Heart right ventricle (tissue), 16 donors: ENCODE results near the gene ITGBL1. TPM values are rescaled to one million over a fixed set of nuclear protein-coding genes. Genes with fewer than 3 reads are reported as not detected.
A peak's percentile ranks its signal among the peaks of the same experiment; 100 is the strongest.

Experiments
- ATAC-seq, 8 donors: fragments of 200-7000 bp; cut with Tn5 transposase; one replicate each; pipeline ENCODE4 v1.9.1; 2020; ENCODE audit warnings: mild to moderate bottlenecking in 8 of 8, moderate library complexity in 8 of 8, moderate number of reproducible peaks in 1 of 8
- DNase-seq, 2 donors: peaks; one replicate each; pipeline ENCODE4 v3.0.0-alpha.2; 2020
- H3K27ac ChIP-seq, 10 donors: fragments of 200-600 bp; sonication (generic) in 2 of 10; one replicate each; pipeline versions ENCODE4 v1.5.0 to v1.8.0; 2020 to 2022; ENCODE audit warnings: mild to moderate bottlenecking in 3 of 10
- H3K27me3 ChIP-seq, 7 donors: fragments of 200-600 bp; one replicate each; pipeline ENCODE4 v1.8.0; 2021 to 2022; ENCODE audit warnings: mild to moderate bottlenecking in 2 of 7
- H3K36me3 ChIP-seq, 9 donors: fragments of 200-600 bp; sonication (generic) in 1 of 9; one replicate each; pipeline versions ENCODE4 v1.5.0 to v1.8.0; 2020 to 2022; ENCODE audit warnings: mild to moderate bottlenecking in 2 of 9
- H3K4me1 ChIP-seq, 9 donors: fragments of 200-600 bp; sonication (generic) in 1 of 9; one replicate each; pipeline versions ENCODE4 v1.5.0 to v1.8.0; 2020 to 2022; ENCODE audit warnings: mild to moderate bottlenecking in 4 of 9
- H3K4me3 ChIP-seq, 10 donors: fragments of 200-600 bp; sonication (generic) in 2 of 10; one replicate each; pipeline versions ENCODE4 v1.5.0 to v1.8.0; 2020 to 2022; ENCODE audit warnings: mild to moderate bottlenecking in 7 of 10, moderate library complexity in 2 of 10
- H3K9me3 ChIP-seq, 11 donors: fragments of 200-600 bp in 10 of 11; sonication (generic) in 2 of 11; one replicate each; pipeline versions ENCODE4 v1.5.0 to v1.8.0; 2013 to 2022; ENCODE audit warnings: mild to moderate bottlenecking in 2 of 11, control low read depth in 1 of 11, moderate library complexity in 1 of 11
- WGBS, 2 donors: extraction: QIAGEN DNeasy Blood & Tissue Kit; methylation state at CpG; one replicate each; pipeline ENCODE4 v1.1.7; 2013; ENCODE audit warnings: inconsistent platforms in 1 of 2; 5-methylcytosine and 5-hydroxymethylcytosine counted together
- intact Hi-C, 10 donors: fragments of 100-400 bp; cut with DNase I; formaldehyde crosslinking; loops; one replicate each; pipeline versions ENCODE4 v1.11.1 to v1.14.2; 2022
- long read RNA-seq, 3 donors: library from polyadenylated mRNA; unstranded; transcript quantifications; one replicate each; pipeline ENCODE4 v2.0.0, GENCODE V29; 2020 to 2021
- polyA plus RNA-seq, 2 donors: library from polyadenylated mRNA; stranded (reverse); fragments of 200-250 nt; gene quantifications; one replicate each; pipeline ENCODE4 v1.2.3, GENCODE V29; 2013
- total RNA-seq, 10 donors: library from RNA; stranded (reverse); fragmentation: NEBNext Ultra II Directional in 3 of 10; extraction: Animal tissue kit (Norgen Biotek cat#: 25700) in 3 of 10; gene quantifications; one replicate each; pipeline versions ENCODE4 v1.2.1 to v1.2.4, GENCODE V29; 2021 to 2023
- TF ChIP-seq, protein P1 (sequence below), 9 donors: fragments of 200-600 bp; sonication (generic) in 2 of 9; IDR thresholded peaks; one replicate each; pipeline versions ENCODE4 v1.5.0 to v1.8.0; 2021 to 2022; ENCODE audit warnings: antibody characterized with exemption in 9 of 9, mild to moderate bottlenecking in 5 of 9, moderate library complexity in 1 of 9
- donor health status: Arrhythmogenic right ventricular cardiomyopathy.
- donor health status: ischemic (EF 13 %, LVEDD 7.1; RV severe dilation, severe dysfunction).
- donor health status: healthy with polysubstance abuse.
- donor health status: DM: no; HTN: yes; CAD: no.
- donor health status: DM: no; HTN: no; CAD: no.
- donor health status: ischemic (EF 25% LVEDD 6.9; RV normal size, moderate dysfunction).
- donor health status: ischemic (EF 25% LVEDD 5.7; RV mildly dilated, moderate dysfunction).
- donor health status: healthy.
- donor health status: DM: yes; HTN: yes; CAD: no.
- donor health status: Ischemic cardiomyopathy.
- donor health status: ischemic (EF 35%, LVEDD 5.7; RV mildly dilated, moderate dysfunction).
- donor health status: nonischemic (EF 11% LVEDD 7.7; RV severe dilation, severe dysfunction).
- donor health status: DM: yes; HTN: yes; CAD: no.
- donor health status: PGD.
- donor health status: ischemic (EF 29% LVEDD 5.4; RV normal size, mild dysfunction).
- donor health status: nonischemic (EF 23%, LVEDD 6.1; RV moderate dilation, normal function).

ITGBL1 gene, protein sequence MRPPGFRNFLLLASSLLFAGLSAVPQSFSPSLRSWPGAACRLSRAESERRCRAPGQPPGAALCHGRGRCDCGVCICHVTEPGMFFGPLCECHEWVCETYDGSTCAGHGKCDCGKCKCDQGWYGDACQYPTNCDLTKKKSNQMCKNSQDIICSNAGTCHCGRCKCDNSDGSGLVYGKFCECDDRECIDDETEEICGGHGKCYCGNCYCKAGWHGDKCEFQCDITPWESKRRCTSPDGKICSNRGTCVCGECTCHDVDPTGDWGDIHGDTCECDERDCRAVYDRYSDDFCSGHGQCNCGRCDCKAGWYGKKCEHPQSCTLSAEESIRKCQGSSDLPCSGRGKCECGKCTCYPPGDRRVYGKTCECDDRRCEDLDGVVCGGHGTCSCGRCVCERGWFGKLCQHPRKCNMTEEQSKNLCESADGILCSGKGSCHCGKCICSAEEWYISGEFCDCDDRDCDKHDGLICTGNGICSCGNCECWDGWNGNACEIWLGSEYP
- 10 to 100 TPM in 1 of 10 donors, 1 to 10 TPM in 9; 1.8 to 11.9 (median 4.3) TPM for total RNA-seq
- polyA plus RNA-seq: 1 to 10 TPM in 1 of 2 donors, under 1 TPM in 1; 0.78 to 6.7 TPM
- long read RNA-seq, donor 1, transcript ITGBL1-202 (11 exons, 2,494 nt): major isoform, 8 of 15 reads
- long read RNA-seq, donor 1, partial matches to known transcripts: 2 of 15 reads
- long read RNA-seq, donor 1, other reads (novel, unspliced or antisense): 5 of 15 reads
- long read RNA-seq, donor 2, partial matches to known transcripts: 0 of 9 reads
- long read RNA-seq, donor 2, other reads (novel, unspliced or antisense): 5 of 9 reads
- long read RNA-seq, donor 3, transcript ITGBL1-202 (11 exons, 2,494 nt): major isoform, 5 of 10 reads
- long read RNA-seq, donor 3, partial matches to known transcripts: 0 of 10 reads
- long read RNA-seq, donor 3, other reads (novel, unspliced or antisense): 5 of 10 reads

DNA sequence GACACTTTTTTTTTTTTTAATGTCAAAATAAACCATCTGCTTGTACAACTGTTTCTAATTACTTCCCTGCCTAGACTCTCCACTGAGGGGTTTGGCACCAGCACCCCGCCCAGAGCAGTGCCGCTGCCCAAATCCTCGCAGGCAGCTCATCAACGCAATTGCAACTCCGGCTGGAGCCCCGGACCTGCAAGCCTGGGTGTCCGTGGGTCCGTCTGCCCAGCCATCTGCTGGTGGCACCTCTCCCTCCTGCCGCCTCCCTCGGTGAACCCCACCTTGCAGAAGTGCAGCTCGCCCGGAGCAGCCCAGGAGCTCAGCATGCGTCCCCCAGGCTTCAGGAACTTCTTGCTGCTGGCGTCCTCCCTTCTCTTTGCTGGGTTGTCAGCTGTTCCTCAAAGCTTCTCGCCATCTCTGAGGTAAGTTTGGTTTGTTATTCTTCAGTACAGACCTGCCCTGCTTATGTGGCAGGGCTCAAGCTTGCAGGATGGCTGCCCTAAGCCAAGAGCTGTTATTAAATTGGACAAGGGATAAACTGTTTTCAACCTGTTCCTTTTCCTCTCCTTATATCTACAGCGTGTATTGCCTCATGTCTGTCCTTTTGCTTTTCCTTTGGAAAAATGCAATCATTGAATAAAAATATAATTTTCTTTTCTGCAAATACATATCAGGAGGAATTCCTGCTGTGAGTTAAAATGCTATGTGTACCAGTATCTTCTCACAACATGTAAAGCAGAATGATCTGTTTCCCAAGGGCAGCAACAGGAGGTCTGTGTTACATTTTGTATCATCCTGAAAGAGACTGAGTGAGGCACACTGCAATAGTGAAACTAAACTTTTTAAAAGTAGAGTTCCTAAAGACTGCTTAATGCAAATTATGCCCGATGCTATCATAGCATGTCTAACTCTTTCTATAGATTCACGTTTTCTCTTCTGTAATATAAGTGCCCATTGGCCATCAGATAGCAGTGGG lies at the start of gene ITGBL1:
Gene ITGBL1, plus strand, starts transcription at position 157 of the 967 bp plus-strand sequence. Its CDS starts 159 bp downstream, at position 316.
- Histone ChIP-seq H3K4me3 (peak within 1 kb of the TSS; percentile 14 to 57 (median 46)), H3K9me3 (no peaks in the 10 kb centered on the region)

DNA sequence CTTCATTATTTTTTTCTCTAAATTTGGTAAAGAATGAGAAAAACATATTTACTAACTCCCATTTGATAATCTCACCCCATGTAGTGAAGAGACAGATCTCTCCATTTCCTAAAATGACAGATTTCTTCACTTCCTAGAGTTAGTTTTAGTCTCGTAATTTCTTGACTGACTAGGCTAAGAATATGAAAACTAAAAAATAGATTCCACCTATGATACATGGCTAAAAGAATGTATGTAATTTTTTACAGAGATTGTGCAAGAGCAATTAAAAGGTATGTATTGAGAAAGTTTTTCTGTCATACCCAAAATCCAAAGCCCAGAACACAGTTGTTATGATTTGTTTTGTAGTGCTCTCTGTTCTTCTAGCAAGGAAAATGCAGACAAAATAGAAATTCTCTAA lies 45.7 kb upstream of the ITGBL1 start:
- no peak overlapping the region for H3K4me3 ChIP-seq
- no peaks in the 10 kb centered on the region for H3K36me3 ChIP-seq
- 61 to 68% methylated on average over 1 of the region's 1 CpG for WGBS, 2 donors
- TF ChIP-seq, protein P1, sequence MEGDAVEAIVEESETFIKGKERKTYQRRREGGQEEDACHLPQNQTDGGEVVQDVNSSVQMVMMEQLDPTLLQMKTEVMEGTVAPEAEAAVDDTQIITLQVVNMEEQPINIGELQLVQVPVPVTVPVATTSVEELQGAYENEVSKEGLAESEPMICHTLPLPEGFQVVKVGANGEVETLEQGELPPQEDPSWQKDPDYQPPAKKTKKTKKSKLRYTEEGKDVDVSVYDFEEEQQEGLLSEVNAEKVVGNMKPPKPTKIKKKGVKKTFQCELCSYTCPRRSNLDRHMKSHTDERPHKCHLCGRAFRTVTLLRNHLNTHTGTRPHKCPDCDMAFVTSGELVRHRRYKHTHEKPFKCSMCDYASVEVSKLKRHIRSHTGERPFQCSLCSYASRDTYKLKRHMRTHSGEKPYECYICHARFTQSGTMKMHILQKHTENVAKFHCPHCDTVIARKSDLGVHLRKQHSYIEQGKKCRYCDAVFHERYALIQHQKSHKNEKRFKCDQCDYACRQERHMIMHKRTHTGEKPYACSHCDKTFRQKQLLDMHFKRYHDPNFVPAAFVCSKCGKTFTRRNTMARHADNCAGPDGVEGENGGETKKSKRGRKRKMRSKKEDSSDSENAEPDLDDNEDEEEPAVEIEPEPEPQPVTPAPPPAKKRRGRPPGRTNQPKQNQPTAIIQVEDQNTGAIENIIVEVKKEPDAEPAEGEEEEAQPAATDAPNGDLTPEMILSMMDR (IDR thresholded peaks at IDR 0.05): no peak
- DNase-seq: no peak
- ATAC-seq: no peak
- no peak overlapping the region for H3K27ac ChIP-seq
- intact Hi-C loops: no loop called here
- no peaks in the 10 kb centered on the region for H3K27me3 ChIP-seq
- peaks cover 0 to 12% (median 0%) of the 10 kb centered on the region in 9 donors for H3K4me1 ChIP-seq
- H3K9me3 ChIP-seq: no peaks in the 10 kb centered on the region

More for the DNA sequence above, at the start of gene ITGBL1:
- ATAC-seq (peak in 6 of 8 donors; percentile 38 to 61 (median 56)), DNase-seq (peak in 1 of 2 donors; percentile 27)
- Histone ChIP-seq H3K27me3 (peaks cover 0 to 9% (median 0%) of the 10 kb centered on the region in 7 donors), H3K4me1 (peaks cover 0 to 3% (median 0%) of the 10 kb centered on the region in 9 donors), H3K36me3 (no peaks in the 10 kb centered on the region), H3K27ac (peak within 1 kb of the TSS in 3 of 10 donors; percentile 14 to 28 (median 17))
- WGBS, 2 donors: 55 to 67% methylated on average over 18 of the region's 18 CpGs
- TF ChIP-seq, protein P1 (IDR thresholded peaks at IDR 0.05): no peak
- intact Hi-C loops: no loop called here

DNA sequence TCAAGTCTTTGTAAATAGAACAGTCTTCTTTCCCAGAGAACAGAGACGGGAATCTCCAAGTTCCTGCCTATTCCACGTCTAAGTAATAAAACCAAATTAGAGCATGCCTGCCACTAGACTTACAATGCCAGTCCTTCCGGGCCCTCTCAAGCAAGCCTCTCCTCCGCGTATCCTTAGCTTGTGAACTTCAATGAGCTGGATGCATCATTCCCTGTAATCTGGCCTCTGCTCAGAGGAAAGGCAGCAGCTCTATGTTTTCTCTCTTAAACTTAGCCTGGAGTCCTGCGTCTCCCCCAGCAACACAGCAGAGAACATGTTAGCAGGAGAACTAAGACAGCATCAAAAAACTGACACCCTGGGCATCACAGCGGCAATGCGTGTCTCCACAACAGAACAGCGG lies 44.3 kb upstream of the ITGBL1 start:
- Histone ChIP-seq H3K4me1 (peaks cover 0 to 12% (median 0%) of the 10 kb centered on the region in 9 donors), H3K9me3 (no peaks in the 10 kb centered on the region), H3K27ac (no peak overlapping the region), H3K36me3 (no peaks in the 10 kb centered on the region), H3K27me3 (no peaks in the 10 kb centered on the region), H3K4me3 (no peak overlapping the region)
- peak in 2 of 8 donors; percentile 29 to 33 for ATAC-seq
- DNase-seq: no peak
- TF ChIP-seq, protein P1 (IDR thresholded peaks at IDR 0.05): no peak
- WGBS, 2 donors: 73 to 81% methylated on average over 9 of the region's 9 CpGs
- intact Hi-C loops: no loop called here
